SK-N-SH (cell line): ENCODE measurements around the gene CYTL1.

Experiments used
- ELF1 ChIP-seq: IDR thresholded peaks from 2 replicates; pipeline ENCODE4 v1.4.0; 2012
- FOSL2 ChIP-seq: IDR thresholded peaks from 2 replicates; pipeline ENCODE4 v1.4.0; 2012; ENCODE audit warnings: low read depth, mild to moderate bottlenecking, moderate library complexity, borderline replicate concordance
- FOXJ3 ChIP-seq: sonication (generic); formaldehyde crosslinking; IDR thresholded peaks from 2 replicates; pipeline ENCODE4 v1.5.1; 2020; ENCODE audit warnings: mild to moderate bottlenecking, missing genetic modification reagents
- FOXM1 ChIP-seq: IDR thresholded peaks from 2 replicates; pipeline ENCODE4 v1.4.0; 2012; ENCODE audit warnings: low read depth, mild to moderate bottlenecking
- NRF1 ChIP-seq: IDR thresholded peaks from 2 replicates; pipeline ENCODE4 v1.6.1; 2012; ENCODE audit warnings: low read depth, mild to moderate bottlenecking, low read length
- POLR2AphosphoS5 ChIP-seq: IDR thresholded peaks from 2 replicates; pipeline ENCODE4 v1.6.1; 2012; ENCODE audit warnings: low read depth, low read length
- RAD21 ChIP-seq: IDR thresholded peaks from 2 replicates; pipeline ENCODE4 v1.6.1; 2012; ENCODE audit warnings: mild to moderate bottlenecking, low read length
- RFX5 ChIP-seq: IDR thresholded peaks from 2 replicates; pipeline ENCODE4 v1.6.1; 2012; ENCODE audit warnings: mild to moderate bottlenecking, improper control_type of control experiment, low read length
- SMC3 ChIP-seq: IDR thresholded peaks from 2 replicates; pipeline ENCODE4 v1.6.1; 2012; ENCODE audit warnings: low read depth, low read length, improper control_type of control experiment
- YY1 ChIP-seq: IDR thresholded peaks from 2 replicates; pipeline ENCODE4 v1.4.0; 2012; ENCODE audit warnings: low read depth, mild to moderate bottlenecking
- TF ChIP-seq, protein P1 (sequence below): fragments of 200-600 bp; sonication (generic); IDR thresholded peaks from 2 replicates; pipeline ENCODE4 v1.6.1; 2017; ENCODE audit warnings: antibody characterized with exemption, mild to moderate bottlenecking, moderate library complexity
- TF ChIP-seq, protein P2 (sequence below): IDR thresholded peaks from 2 replicates; pipeline ENCODE4 v1.4.0; 2012; ENCODE audit warnings: low read depth

DNA sequence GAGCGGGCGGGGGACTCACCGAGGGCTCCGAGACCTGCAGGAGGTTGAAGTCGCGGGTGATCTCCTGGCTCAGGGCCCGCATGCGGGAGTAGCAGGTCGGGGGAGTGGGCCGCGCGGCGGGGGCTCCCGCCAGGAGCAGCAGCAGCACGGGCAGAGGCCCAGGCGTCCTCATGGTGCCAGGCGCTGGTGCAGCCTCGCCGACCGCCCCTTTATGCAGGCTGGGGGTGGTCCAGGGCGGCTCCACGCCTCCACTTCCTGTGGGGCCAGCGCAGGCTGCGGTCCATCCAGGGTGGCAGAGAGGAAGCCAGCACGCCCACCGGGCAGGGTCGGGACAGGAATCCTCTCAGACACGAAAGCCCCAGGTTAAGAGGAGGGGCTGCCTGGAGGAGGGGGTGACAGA, at the start of gene CYTL1:
- TF ChIP-seq, protein P1, sequence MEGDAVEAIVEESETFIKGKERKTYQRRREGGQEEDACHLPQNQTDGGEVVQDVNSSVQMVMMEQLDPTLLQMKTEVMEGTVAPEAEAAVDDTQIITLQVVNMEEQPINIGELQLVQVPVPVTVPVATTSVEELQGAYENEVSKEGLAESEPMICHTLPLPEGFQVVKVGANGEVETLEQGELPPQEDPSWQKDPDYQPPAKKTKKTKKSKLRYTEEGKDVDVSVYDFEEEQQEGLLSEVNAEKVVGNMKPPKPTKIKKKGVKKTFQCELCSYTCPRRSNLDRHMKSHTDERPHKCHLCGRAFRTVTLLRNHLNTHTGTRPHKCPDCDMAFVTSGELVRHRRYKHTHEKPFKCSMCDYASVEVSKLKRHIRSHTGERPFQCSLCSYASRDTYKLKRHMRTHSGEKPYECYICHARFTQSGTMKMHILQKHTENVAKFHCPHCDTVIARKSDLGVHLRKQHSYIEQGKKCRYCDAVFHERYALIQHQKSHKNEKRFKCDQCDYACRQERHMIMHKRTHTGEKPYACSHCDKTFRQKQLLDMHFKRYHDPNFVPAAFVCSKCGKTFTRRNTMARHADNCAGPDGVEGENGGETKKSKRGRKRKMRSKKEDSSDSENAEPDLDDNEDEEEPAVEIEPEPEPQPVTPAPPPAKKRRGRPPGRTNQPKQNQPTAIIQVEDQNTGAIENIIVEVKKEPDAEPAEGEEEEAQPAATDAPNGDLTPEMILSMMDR, result no peak
- TF ChIP-seq YY1 (no peak), ELF1 (no peak), NRF1 (no peak), POLR2AphosphoS5 (no peak), SMC3 (no peak), RFX5 (no peak), FOXJ3 (CRISPR knock-in tag) (no peak), FOSL2 (no peak), RAD21 (no peak), FOXM1 (no peak)
- TF ChIP-seq, protein P2, sequence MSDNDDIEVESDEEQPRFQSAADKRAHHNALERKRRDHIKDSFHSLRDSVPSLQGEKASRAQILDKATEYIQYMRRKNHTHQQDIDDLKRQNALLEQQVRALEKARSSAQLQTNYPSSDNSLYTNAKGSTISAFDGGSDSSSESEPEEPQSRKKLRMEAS, result no peak
